Measurements from ENCODE around the gene PSME2. TPM values are rescaled to one million over a fixed set of nuclear protein-coding genes. Genes with fewer than 3 reads are reported as not detected.
A peak's percentile ranks its signal among the peaks of the same experiment; 100 is the strongest.

Gene PSME2
- total and polyA plus RNA-seq, 10 of the 15 experiments (the other 5 are each of a cell fraction or from before 2014, with no cell fraction given): 510 to 3,542 (median 913) TPM

- TF ChIP-seq PRDM15 (CRISPR knock-in tag; IDR thresholded peaks at IDR 0.05) (no peak), HCFC1 (IDR thresholded peaks at IDR 0.05; ENCODE audit: low read length) (peak; percentile 79), CREB1 (IDR thresholded peaks at IDR 0.05; ENCODE audit: low read depth) (peak; percentile 96), LARP7 (IDR thresholded peaks at IDR 0.05) (peak; percentile 98), MEF2A (IDR thresholded peaks at IDR 0.05; ENCODE audit: insufficient read depth, low read depth, low read length) (0 out of 2 replicates have a peak, but pooled peaks have one; percentile 3), CHD2 (IDR thresholded peaks at IDR 0.05; ENCODE audit: borderline replicate concordance, low read depth, low read length) (peak; percentile 65; the same call in 1 of the 2 replicates), CREM (IDR thresholded peaks at IDR 0.05; ENCODE audit: low read depth) (peak; percentile 94), MXI1 (IDR thresholded peaks at IDR 0.05; ENCODE audit: low read depth, low read length) (peak; percentile 55), KAT2A (conservative IDR thresholded peaks at IDR 0.05; ENCODE audit: control insufficient read depth, low read depth, low read length) (no peak), MEF2B (IDR thresholded peaks at IDR 0.05; ENCODE audit: partially characterized antibody, poor library complexity, severe bottlenecking) (peak; percentile 97), GABPA (IDR thresholded peaks at IDR 0.05; ENCODE audit: low read depth) (peak; percentile 88), FOXK2 (IDR thresholded peaks at IDR 0.05) (0 out of 2 replicates have a peak, but pooled peaks have one; percentile 12), IKZF1 (conservative IDR thresholded peaks at IDR 0.05) (peak; percentile 93), KDM1A (IDR thresholded peaks at IDR 0.05; ENCODE audit: borderline replicate concordance) (no peak), MYB (IDR thresholded peaks at IDR 0.05; ENCODE audit: borderline replicate concordance, low read depth, low read length) (peak; percentile 94), GATAD2B (conservative IDR thresholded peaks at IDR 0.05; ENCODE audit: low read depth) (peak; percentile 98), NBN (IDR thresholded peaks at IDR 0.05) (peak; percentile 87; the same call in 1 of the 2 replicates), MAX (IDR thresholded peaks at IDR 0.05; ENCODE audit: low read depth, low read length) (peak; percentile 89), SMC3 (IDR thresholded peaks at IDR 0.05; ENCODE audit: borderline replicate concordance, low read length) (peak; percentile 2; the same call in 1 of the 2 replicates), TBL1XR1 (IDR thresholded peaks at IDR 0.05; ENCODE audit: low read depth, low read length) (peak; percentile 17; the same call in 1 of the 2 replicates), CHD4 (IDR thresholded peaks at IDR 0.05) (no peak)
- TF ChIP-seq, protein P1, sequence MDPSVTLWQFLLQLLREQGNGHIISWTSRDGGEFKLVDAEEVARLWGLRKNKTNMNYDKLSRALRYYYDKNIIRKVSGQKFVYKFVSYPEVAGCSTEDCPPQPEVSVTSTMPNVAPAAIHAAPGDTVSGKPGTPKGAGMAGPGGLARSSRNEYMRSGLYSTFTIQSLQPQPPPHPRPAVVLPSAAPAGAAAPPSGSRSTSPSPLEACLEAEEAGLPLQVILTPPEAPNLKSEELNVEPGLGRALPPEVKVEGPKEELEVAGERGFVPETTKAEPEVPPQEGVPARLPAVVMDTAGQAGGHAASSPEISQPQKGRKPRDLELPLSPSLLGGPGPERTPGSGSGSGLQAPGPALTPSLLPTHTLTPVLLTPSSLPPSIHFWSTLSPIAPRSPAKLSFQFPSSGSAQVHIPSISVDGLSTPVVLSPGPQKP (IDR thresholded peaks at IDR 0.05; ENCODE audit: low read depth, low read length): peak; percentile 61; the same call in 1 of the 2 replicates
- TF ChIP-seq, protein P2, sequence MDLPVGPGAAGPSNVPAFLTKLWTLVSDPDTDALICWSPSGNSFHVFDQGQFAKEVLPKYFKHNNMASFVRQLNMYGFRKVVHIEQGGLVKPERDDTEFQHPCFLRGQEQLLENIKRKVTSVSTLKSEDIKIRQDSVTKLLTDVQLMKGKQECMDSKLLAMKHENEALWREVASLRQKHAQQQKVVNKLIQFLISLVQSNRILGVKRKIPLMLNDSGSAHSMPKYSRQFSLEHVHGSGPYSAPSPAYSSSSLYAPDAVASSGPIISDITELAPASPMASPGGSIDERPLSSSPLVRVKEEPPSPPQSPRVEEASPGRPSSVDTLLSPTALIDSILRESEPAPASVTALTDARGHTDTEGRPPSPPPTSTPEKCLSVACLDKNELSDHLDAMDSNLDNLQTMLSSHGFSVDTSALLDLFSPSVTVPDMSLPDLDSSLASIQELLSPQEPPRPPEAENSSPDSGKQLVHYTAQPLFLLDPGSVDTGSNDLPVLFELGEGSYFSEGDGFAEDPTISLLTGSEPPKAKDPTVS (IDR thresholded peaks at IDR 0.05; ENCODE audit: low read depth, low read length): no peak; the same call in 1 of the 2 replicates
Observed at GRCh38 chr14:24195186-24196070, 49.0 kb upstream of the PSME2 start, which contains the start of gene TM9SF1 (continued).
